Activated CD8-positive, alpha-beta memory T cell treated with anti-CD3 and anti-CD28 coated beads for 36 hours (primary cell): ENCODE measurements around the gene MAD2L1BP. TPM values are rescaled to one million over a fixed set of nuclear protein-coding genes. Genes with fewer than 3 reads are reported as not detected.

Experiments used
- CTCF ChIA-PET: fragments of 350-600 bp; sonication (Branson Sonifier 250); formaldehyde crosslinking; loops from one replicate; lab custom pipeline; 2021; ENCODE audit warnings: antibody characterized with exemption; lab: Charles Lee
- POLR2A ChIA-PET: fragments of 350-600 bp; sonication (Branson Sonifier 250); formaldehyde crosslinking; loops from one replicate; lab custom pipeline; 2021; ENCODE audit warnings: antibody characterized with exemption; lab: Charles Lee
- total RNA-seq, 2 experiments: library from RNA; stranded (reverse); gene quantifications; one replicate each; pipeline ENCODE4 v1.2.3, GENCODE V29; 2021

Gene MAD2L1BP
- total RNA-seq, 2 experiments from 2014 or later, result 25.0 to 27.5 TPM

DNA sequence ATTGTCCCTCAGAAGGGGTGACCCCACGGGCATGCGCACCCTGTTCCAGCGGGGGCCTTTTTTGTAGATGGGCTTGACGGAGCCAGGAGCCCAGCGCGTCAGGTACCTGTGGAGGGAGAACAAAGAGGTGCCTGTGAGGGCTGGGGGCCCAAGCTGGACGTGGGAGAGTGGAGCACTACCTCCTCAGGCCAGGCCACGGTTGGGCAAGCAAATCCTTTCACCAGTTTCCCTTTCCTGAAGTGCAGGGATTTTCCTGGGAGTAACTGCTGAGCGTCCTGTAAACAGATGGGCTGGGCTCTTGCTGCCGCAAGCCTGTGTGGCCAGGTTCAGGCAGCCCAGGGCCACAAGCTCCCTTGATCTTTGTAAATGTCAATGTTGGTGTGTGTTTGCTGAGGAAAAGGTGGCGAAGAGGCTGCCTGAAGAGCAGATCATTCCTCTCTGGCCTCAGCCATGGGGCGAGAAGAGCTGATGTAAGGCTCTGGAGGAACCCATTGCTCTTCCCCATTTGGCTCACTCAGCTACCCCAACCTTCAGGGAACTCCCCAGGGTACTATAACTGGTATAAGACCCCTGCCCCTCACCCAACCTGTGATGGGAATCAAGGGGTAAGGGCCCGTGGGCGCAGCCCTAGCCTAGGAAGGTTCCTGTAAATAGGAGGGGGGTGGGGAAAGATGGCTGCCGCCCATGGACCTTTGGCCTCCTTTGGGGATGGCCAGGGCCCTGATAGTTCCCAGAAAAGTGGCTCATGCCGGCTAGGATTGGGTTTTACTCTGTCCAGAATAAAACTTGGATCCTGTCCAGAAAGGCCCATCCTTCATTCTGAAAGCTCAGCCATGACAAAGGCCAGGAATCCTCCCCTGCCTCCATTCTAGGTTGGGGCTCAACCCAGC is 36.4 kb downstream of the MAD2L1BP start:
- ChIA-PET POLR2A (no interaction called here), CTCF (interaction anchor here (0.6 to 1.1 kb wide), 2 partner anchors 407 to 544 kb away, joined by 3 to 4 read pairs; no protein-coding TSS in a partner anchor)

DNA sequence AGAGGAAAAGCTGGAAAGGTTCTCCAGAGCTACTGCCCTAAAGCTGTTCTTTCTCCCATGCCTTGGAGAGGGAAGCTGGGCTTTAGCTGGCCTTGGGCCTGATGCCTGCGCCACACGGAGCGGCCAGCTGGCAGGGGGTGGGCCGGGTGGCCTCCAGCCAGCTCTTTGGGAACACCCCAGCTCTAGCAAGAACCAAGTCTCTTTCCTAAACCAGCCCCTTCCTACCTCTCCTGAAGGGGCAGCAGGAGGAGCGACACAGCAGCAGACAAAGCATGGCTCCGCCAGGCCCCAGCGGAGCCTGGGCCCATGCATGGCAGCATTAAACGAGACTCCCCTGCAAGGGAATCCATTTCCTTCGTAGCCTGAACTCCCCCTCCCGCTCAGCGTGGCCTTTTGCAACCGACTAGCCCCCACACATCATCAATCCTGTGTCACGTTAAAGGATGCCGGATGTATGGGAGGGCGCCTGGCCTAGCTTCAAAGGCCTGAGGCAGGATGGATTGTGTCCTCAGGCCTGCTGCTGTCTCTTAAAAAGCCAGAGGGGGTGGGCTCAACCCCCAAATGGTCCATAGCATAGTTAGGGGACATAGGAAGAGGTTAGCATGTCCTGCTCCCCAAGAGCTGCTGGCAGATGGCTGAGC is 37.9 kb downstream of the MAD2L1BP start:
- ChIA-PET CTCF (no interaction called here), POLR2A (no interaction called here)

DNA sequence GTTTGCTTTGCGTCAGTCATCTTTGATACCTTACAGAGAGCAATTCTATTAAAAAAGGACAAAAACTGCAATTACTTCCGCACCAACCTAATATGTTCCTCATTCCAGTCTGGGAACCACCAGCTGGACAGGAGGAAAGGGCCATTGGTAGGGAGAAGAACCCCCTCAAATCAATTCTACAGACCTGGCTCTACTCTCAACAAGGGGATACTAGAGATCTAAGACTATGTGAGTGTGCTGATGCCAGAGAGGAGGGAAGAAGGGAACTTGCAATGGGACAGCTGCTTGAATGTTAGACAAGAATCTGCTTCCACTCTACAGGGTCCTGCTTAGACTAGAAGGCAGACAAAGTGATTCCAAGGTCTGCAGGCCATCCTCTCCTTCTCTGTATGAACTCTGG is 38.7 kb downstream of the MAD2L1BP start:
- ChIA-PET CTCF (interaction anchor here (1.6 kb wide), 1 partner anchor 10 kb away, joined by 4 read pairs; no protein-coding TSS in a partner anchor), POLR2A (no interaction called here)

DNA sequence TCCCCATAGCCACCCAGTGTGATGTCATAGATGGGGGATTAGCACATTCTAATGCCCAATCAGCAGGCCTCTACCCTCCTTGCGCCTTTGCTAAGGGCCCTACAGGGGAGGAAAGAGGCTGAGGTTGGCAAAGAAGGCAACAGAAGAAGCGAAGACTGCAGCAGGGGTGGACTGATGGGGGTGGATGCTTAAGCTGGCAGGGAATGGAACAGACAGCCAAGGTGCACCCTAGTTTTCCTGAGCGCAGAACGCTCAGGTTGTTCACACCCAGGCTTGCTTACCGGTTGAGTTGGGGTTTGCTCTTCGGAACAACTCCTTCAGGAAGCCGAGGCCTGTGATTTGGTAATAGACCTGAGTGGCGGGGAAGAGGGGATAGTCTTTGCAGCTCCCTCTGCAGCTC is 39.3 kb downstream of the MAD2L1BP start:
- CTCF ChIA-PET, result interaction anchor here (1.6 kb wide), 1 partner anchor 10 kb away, joined by 4 read pairs; no protein-coding TSS in a partner anchor

DNA sequence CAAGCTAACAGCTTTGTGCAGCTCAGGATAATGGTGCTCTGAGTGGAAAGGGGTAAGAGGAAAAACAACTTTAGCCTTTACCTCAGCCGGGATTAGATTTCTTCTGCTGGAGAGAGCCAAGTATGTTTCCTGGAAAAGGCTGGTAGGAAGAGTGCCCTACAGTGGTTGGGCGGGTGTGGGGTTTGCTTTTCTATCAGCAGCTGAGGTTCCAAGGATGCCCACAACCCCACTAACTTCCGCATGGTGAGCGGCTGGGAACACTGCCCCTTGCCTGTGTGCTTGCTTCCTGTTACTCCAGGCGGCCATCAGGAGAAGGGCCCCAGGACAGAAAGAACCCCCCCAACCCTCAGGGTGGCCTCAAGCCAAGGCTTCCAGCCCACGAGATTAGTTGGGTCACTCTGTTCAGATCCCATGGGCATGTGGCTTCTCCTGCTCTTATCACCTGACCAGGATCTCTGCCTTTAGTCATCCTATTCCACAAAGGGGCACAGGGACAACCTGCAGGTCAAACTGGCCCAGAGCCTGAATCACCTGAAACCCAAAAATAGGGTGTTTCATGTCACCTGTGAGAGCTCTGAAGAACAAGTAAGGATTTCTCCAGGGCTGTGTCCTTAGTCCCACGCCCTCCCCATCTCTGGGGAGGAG is 41.4 kb downstream of the MAD2L1BP start:
- ChIA-PET CTCF (interaction anchor here (0.7 to 4.3 kb wide), 2 partner anchors 9 kb away, joined by 3 to 26 read pairs; no protein-coding TSS in a partner anchor), POLR2A (no interaction called here)

More for the DNA sequence above, 39.3 kb downstream of the MAD2L1BP start:
- POLR2A ChIA-PET, result no interaction called here

DNA sequence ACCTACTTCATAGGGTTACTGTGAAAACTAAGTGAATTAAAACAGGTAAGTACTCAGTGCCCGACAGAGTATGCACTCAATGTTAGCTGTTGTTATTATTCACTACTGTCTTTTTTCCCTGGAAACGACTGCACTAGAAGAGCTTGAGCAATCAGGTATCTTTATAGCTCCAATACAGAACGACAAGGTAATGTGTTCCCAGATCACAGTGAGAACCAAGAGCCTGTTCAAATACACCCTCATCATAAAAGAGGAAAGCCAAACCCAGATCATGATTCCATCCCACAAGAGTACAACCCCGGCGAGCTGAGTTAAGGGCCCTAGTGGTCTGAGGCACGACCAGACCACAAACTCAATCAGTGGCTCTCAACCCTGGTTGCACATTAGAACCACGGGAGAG is 42.1 kb downstream of the MAD2L1BP start:
- POLR2A ChIA-PET, result no interaction called here
- CTCF ChIA-PET, result interaction anchor here (4.3 kb wide), 1 partner anchor 9 kb away, joined by 26 read pairs; no protein-coding TSS in a partner anchor

DNA sequence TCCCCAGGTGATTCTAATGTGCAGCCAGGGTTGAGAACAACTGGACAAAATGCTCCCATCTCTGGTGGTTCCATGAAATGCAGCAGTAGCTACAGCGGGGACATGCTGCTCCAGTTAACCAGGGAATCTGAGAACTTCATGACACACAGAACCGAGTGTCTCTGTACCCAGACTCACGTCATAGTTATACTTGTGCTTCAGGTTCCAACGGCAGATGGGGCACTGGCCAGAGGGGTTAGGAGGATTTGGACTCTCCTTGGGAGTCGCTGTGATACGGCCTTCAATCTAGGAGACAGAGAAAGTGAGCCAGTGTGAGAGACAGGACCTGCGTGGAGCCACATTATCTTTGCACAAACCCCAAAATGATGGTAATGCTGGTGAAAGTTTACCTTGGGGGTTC is 42.7 kb downstream of the MAD2L1BP start:
- ChIA-PET CTCF (interaction anchor here (4.3 kb wide), 1 partner anchor 10 kb away, joined by 26 read pairs; no protein-coding TSS in a partner anchor), POLR2A (no interaction called here)

DNA sequence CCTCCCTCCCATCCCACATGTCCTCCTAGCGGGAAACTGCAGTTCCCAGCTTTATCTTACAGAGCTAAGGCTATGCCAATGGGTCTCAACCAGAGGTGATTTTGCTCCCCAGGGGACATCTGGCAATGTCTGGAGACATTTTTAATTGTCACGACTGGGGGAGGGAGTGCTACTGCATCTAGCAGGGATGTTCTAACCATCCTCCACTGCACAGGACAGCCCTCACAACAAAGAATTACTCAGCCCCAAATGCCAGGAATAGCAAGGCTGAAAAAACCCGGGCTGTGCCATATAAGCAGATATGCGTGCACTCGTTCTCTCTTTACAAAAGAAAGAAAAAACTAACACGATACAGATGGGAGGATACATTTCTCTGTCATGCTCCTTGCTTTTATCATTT is 43.4 kb downstream of the MAD2L1BP start:
- ChIA-PET CTCF (interaction anchor here (0.5 to 4.3 kb wide), 3 partner anchors 11 to 45 kb away, joined by 3 to 26 read pairs (median 3); no protein-coding TSS in a partner anchor), POLR2A (no interaction called here)

DNA sequence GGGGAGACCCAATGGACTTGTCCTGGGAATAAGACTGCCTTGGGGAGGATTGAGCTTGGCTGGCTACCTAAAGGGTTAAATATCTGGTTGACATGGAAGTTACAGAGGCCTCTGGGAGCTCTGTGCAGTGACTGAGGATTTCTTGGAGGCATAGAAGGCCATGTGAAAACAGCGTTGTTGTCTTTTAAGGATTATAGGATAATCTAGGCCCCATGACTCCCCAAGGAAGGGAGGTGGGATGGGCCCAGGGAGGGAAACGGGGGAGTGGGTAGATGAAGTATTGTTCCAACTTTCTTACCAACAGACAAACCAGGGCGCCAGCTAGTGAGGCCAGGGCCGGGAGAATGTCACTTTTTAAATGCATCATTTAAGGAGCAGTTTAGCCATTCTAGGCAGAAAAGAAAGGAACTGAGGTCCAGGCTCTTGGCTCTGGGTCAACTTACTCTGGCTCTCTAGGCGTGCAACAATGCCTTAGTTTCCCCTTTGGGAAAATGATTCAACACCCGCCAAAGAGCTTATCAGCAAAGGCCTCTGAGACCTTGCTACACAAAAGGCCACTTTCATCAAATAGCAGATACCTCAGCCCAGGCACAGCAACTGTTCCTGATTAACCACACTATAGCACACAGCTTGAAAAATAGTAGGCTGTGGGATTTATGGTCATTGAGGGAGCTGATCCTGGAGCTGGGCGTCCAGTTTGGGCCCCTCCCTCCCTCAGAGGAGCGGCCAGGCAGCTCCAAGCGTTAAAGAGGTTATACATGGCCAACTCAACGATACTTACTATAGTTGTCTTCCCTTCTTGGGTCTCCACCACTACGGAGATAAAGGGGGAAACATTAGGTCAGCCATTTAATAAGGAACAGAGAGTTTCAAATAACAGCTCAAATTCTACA is 44.9 kb downstream of the MAD2L1BP start:
- ChIA-PET CTCF (interaction anchor here (4.3 kb wide), 1 partner anchor 12 kb away, joined by 26 read pairs; no protein-coding TSS in a partner anchor), POLR2A (no interaction called here)

DNA sequence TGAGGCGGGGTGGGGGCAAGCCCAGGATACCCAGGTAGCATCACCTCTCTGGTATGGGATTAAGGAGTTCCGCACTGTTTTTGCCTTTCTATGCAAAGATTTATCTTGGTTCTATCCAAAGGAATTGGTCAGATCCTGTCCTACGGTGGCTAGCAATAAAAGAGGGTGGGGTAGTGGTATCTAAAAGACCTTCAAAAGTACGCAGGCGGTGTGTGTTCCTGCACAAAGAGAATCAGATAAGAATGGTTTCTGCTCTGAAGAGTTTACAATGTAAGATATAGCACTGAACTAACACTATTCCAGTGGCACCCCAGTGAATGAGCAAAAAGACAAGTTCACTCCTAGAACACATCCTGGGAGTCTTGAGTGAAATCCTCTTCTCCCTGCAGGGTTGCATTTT is 45.7 kb downstream of the MAD2L1BP start:
- POLR2A ChIA-PET, result no interaction called here

DNA sequence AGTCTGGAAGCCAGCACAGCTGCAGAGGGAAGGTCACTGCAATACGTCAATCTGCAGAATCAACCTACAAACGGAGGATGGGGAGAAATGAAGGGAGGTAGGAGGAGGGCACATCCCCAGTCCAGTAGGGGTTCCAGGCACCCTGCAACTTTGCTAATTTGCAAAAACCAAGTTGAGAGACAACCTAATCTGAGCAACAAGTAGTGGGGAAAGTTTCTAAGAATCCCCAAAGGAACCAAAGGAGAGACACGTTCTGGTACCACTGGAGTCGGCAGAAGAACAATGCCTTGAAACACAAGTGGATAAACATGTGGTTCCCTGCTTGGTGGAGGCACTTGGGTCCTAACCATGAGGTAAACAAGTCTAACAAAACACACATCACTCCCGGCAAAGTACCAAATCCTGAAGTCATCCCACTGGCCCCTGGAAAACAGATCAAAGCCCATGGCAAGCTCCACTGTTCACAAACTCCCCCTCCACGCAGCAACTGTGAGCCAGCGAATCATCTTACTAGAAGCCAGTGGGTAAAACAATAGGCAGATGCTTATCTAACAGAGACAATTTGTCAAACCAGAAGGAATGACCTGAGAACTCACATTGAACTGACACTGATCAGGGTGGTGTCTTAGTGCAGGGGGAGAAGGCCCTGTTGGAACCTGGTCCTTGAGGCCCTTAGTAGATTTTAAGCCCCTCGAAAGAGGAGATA is 47.2 kb downstream of the MAD2L1BP start:
- POLR2A ChIA-PET, result no interaction called here
- CTCF ChIA-PET, result no interaction called here

More for the DNA sequence above, 45.7 kb downstream of the MAD2L1BP start:
- CTCF ChIA-PET, result interaction anchor here (4.3 kb wide), 1 partner anchor 13 kb away, joined by 26 read pairs; no protein-coding TSS in a partner anchor

DNA sequence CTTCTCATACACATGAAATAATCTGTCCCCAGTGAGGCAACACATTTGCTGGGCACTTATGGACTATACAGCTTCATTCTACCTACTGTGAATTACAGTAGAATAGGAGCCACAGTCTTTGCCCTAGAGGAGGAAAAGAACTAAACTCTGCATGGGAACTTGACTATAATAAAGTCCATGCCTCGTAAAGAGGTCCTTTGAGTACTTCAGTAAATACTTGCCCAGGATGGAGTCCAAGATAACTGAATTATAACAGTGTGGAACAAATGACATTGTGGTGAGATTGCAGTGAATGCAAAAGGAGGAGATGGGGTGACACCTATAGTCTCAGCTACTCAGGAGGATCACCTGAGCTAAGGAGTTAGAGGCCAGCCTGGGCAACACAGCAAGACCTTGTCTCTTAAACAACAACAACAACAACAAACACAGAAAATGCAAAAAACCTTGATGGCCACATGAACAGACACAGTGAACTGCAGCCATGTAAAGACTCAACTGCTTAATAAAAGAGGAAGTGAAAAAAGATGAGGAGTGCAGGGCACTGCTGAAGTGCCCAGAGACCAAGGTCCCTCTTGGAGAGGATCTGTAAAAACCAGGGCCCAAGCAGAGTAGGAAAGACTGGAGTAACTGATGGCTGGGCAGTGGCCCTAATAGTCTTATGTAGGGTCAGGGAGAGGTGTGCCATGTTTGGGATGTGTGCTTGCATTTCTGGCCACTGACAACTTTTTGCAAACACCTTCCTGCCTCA is 48.2 kb downstream of the MAD2L1BP start:
- ChIA-PET POLR2A (no interaction called here), CTCF (interaction anchor here (1.0 kb wide), 1 partner anchor 86 kb away, joined by 3 read pairs; the partner anchor contains the start of gene VEGFA)

DNA sequence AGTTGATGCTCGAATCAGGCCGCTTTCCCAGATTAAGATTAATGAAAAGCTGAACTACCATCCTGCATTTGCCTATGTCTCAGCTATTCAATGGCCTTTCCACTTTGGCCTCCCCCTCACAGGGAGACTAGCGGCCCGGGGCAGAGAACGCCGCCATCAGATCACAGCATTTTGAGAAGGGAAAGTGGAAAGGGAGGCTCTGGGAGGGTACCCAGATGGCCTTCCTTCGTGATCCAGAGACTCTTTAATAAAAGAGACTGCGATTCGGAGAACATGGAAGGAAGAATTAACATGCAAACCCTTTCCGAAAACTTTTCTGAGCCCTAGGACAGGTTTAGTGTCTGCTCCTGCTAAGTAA is 51.4 kb downstream of the MAD2L1BP start:
- ChIA-PET POLR2A (interaction anchor here (0.5 kb wide), 1 partner anchor 385 kb away, joined by 3 read pairs; no protein-coding TSS in a partner anchor), CTCF (interaction anchor here (0.9 to 2.6 kb wide), 3 partner anchors 20 to 82 kb away, joined by 3 to 11 read pairs (median 7); partner anchors contain the start of gene VEGFA)

DNA sequence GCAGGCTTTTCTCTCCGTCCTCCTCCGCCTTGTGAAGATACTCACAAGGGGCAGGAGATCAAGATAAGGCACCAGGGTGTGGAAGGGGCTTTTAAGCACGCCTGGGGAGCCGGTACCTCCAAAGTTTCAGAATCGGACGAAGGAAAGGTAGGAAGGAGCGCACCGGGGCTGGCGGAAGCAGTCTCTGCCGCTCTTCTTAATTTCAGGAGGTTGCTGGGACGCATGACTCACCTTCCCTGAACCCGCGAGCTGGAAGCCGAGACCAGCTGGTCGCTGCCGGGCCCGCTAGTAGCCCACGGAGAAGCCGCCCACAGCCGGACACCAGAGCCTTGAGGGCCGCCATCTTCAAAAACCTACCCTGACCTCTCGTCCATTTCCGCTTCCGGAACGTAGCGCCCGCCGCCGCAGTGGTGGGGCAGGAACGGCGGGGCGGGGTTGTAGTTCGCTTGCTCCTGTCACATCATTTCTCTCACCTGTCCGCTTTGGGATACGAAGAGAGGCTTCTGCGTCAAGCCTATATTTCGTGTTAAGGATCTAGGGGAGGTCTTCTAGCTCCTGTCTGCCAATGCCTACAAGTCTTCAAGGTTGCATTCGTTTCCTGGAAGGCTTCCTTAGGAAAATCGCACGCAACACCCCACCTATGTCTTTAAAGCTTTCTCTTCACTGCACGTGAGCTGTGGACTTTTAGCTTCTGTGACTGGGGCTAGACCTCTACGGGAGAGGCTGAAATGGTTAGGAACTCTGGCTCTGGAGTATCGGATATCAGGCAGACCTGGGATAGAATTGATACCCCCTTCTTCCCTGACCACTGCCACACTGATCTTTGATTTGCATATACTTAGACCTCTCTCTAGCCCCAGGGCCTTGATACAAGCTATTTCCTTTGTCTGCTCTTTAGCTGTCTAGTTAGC is 52.1 kb downstream of the MAD2L1BP start, which contains the start of gene MRPS18A:
TSS of gene MRPS18A (minus strand) at position 355 of the 911 bp plus-strand sequence. CDS start at position 343, 12 bp downstream.
- CTCF ChIA-PET, result interaction anchor here (0.8 to 2.6 kb wide), 6 partner anchors 21 to 85 kb away, joined by 3 to 11 read pairs (median 4); partner anchors contain the start of gene VEGFA

DNA sequence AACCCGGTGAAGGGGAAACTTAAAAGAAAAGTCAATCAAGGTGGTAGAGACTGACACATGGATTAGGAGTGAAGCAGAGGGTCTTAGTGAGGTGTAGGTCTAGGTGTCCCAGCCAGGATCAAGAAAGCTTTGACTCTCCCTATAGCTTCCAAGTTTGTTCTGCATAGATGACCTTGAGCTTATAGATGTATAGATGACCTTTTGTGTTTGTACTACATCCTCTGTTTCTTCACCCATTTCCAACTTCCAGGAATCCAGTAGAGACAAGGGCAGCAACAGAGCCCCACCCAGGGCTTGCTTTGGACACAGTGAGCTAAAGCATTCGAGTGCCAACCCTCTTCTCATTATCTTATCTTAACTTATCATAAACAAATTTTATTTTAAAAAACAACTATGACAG is 53.8 kb downstream of the MAD2L1BP start:
- POLR2A ChIA-PET, result interaction anchor here (0.5 to 0.6 kb wide), 2 partner anchors 9 to 311 kb away, joined by 3 to 4 read pairs; no protein-coding TSS in a partner anchor
- CTCF ChIA-PET, result interaction anchor here (0.5 to 2.3 kb wide), 3 partner anchors 26 to 69 kb away, joined by 3 to 6 read pairs (median 3); no protein-coding TSS in a partner anchor

More for the DNA sequence above, 52.1 kb downstream of the MAD2L1BP start, which contains the start of gene MRPS18A:
- POLR2A ChIA-PET, result interaction anchor here (0.7 kb wide), 1 partner anchor 82 kb away, joined by 3 read pairs; no protein-coding TSS in a partner anchor
